Measurements from ENCODE around the gene HRH2.

Gene HRH2

GRCh38 chr5:175696139-175696854 is 38.4 kb downstream of the HRH2 start:
- Mint-ChIP-seq H3K9me3 (no peaks in the 10 kb centered on the region), H3K4me3 (no peak overlapping the region), H3K27me3 (ENCODE audit: low read depth) (peaks cover 3% of the 10 kb centered on the region), H3K4me1 (peaks cover 27% of the 10 kb centered on the region), H3K36me3 (ENCODE audit: low read depth) (no peaks in the 10 kb centered on the region), H3K27ac (no peak overlapping the region)
- peak; percentile 36 to 60 (median 50) for TF ChIP-seq CTCF (IDR thresholded peaks at IDR 0.05; ENCODE audit: unreplicated experiment in 3 of 3)

- Mint-ChIP-seq H3K4me1 (peaks cover 27% of the 10 kb centered on the region), H3K4me3 (no peak overlapping the region), H3K9me3 (no peaks in the 10 kb centered on the region), H3K27ac (no peak overlapping the region), H3K27me3 (ENCODE audit: low read depth) (peaks cover 3% of the 10 kb centered on the region), H3K36me3 (ENCODE audit: low read depth) (no peaks in the 10 kb centered on the region)
- peak in 2 of 3 experiments; percentile 5 to 10 for TF ChIP-seq CTCF (IDR thresholded peaks at IDR 0.05; ENCODE audit: unreplicated experiment in 3 of 3)
Observed at GRCh38 chr5:175696855-175697198, 39.0 kb downstream of the HRH2 start.

GRCh38 chr5:175697846-175698245 is 40.0 kb downstream of the HRH2 start:
- H3K27me3 Mint-ChIP-seq (ENCODE audit: low read depth): peaks cover 3% of the 10 kb centered on the region
- no peaks in the 10 kb centered on the region for H3K36me3 Mint-ChIP-seq (ENCODE audit: low read depth)
- no peak overlapping the region for H3K4me3 Mint-ChIP-seq
- H3K9me3 Mint-ChIP-seq: peaks cover 4% of the 10 kb centered on the region
- peaks cover 22% of the 10 kb centered on the region for H3K4me1 Mint-ChIP-seq
- no peak overlapping the region for H3K27ac Mint-ChIP-seq
- no peak for TF ChIP-seq CTCF (IDR thresholded peaks at IDR 0.05; ENCODE audit: unreplicated experiment in 3 of 3)

GRCh38 chr5:175698401-175699115 is 40.7 kb downstream of the HRH2 start:
- H3K27me3 Mint-ChIP-seq (ENCODE audit: low read depth): peaks cover 3% of the 10 kb centered on the region
- no peak overlapping the region for H3K27ac Mint-ChIP-seq
- peaks cover 20% of the 10 kb centered on the region for H3K4me1 Mint-ChIP-seq
- H3K36me3 Mint-ChIP-seq (ENCODE audit: low read depth): no peaks in the 10 kb centered on the region
- no peak for TF ChIP-seq CTCF (IDR thresholded peaks at IDR 0.05; ENCODE audit: unreplicated experiment in 3 of 3)
- H3K9me3 Mint-ChIP-seq: peaks cover 4% of the 10 kb centered on the region
- no peak overlapping the region for H3K4me3 Mint-ChIP-seq

GRCh38 chr5:175700991-175701390 is 43.1 kb downstream of the HRH2 start:
- no peaks in the 10 kb centered on the region for H3K27me3 Mint-ChIP-seq (ENCODE audit: low read depth)
- H3K9me3 Mint-ChIP-seq: peaks cover 4% of the 10 kb centered on the region
- peak in 1 of 3 experiments; percentile 8 for TF ChIP-seq CTCF (IDR thresholded peaks at IDR 0.05; ENCODE audit: unreplicated experiment in 3 of 3)
- no peak overlapping the region for H3K27ac Mint-ChIP-seq
- H3K36me3 Mint-ChIP-seq (ENCODE audit: low read depth): no peaks in the 10 kb centered on the region
- H3K4me3 Mint-ChIP-seq: no peak overlapping the region
- peaks cover 6% of the 10 kb centered on the region for H3K4me1 Mint-ChIP-seq

All from nephron (organoid).